HUES64 (cell line): Measurements from ENCODE around the gene RPL10A.

Source experiments
- H3K27ac ChIP-seq: 2 replicates; pipeline ENCODE4 v1.7.0; 2013; ENCODE audit warnings: low read depth, low read length, inconsistent platforms
- H3K27me3 ChIP-seq: 2 replicates; pipeline ENCODE4 v1.6.1; 2013; ENCODE audit warnings: mild to moderate bottlenecking, low read length; ENCODE audit not compliant: insufficient read depth
- H3K36me3 ChIP-seq: 2 replicates; pipeline ENCODE4 v1.6.1; 2013; ENCODE audit warnings: mild to moderate bottlenecking, low read length; ENCODE audit not compliant: insufficient read depth
- H3K4me1 ChIP-seq: 2 replicates; pipeline ENCODE4 v1.6.1; 2013; ENCODE audit warnings: mild to moderate bottlenecking, low read length, moderate library complexity; ENCODE audit not compliant: insufficient read depth
- H3K4me3 ChIP-seq: 2 replicates; pipeline ENCODE4 v1.5.1; 2013; ENCODE audit warnings: mild to moderate bottlenecking, low read length, moderate library complexity
- H3K9ac ChIP-seq: 2 replicates; pipeline ENCODE4 v1.6.1; 2013; ENCODE audit warnings: mild to moderate bottlenecking, low read depth, low read length
- H3K9me3 ChIP-seq: 2 replicates; pipeline ENCODE4 v1.6.1; 2013; ENCODE audit warnings: low read depth, low read length; ENCODE audit not compliant: insufficient read depth
- WGBS: fragments of 150-250, 120-280 bp; methylation state at CpG from one replicate; pipeline ENCODE4 v1.1.7; 2013; ENCODE audit warnings: missing lambda C conversion rate; 5-methylcytosine and 5-hydroxymethylcytosine counted together

RPL10A gene

GRCh38 chr6:35476004-35476403 lies 7.8 kb downstream of the RPL10A start:
- Histone ChIP-seq H3K36me3 (peaks cover 52% of the 10 kb centered on the region), H3K9me3 (no peaks in the 10 kb centered on the region), H3K27ac (no peak overlapping the region), H3K9ac (no peak overlapping the region), H3K4me1 (peaks cover 3% of the 10 kb centered on the region; the same call in 1 of the 2 replicates), H3K4me3 (no peak overlapping the region), H3K27me3 (no peaks in the 10 kb centered on the region)
- 91% methylated on average over 14 of the region's 14 CpGs for WGBS

GRCh38 chr6:35477028-35477427 lies 8.8 kb downstream of the RPL10A start:
- no peak overlapping the region for H3K4me3 ChIP-seq
- no peaks in the 10 kb centered on the region for H3K4me1 ChIP-seq
- 84% methylated on average over 8 of the region's 8 CpGs for WGBS
- no peaks in the 10 kb centered on the region for H3K9me3 ChIP-seq
- H3K9ac ChIP-seq, result no peak overlapping the region
- H3K27me3 ChIP-seq, result no peaks in the 10 kb centered on the region
- H3K27ac ChIP-seq, result no peak overlapping the region
- peaks cover 44% of the 10 kb centered on the region for H3K36me3 ChIP-seq

DNA sequence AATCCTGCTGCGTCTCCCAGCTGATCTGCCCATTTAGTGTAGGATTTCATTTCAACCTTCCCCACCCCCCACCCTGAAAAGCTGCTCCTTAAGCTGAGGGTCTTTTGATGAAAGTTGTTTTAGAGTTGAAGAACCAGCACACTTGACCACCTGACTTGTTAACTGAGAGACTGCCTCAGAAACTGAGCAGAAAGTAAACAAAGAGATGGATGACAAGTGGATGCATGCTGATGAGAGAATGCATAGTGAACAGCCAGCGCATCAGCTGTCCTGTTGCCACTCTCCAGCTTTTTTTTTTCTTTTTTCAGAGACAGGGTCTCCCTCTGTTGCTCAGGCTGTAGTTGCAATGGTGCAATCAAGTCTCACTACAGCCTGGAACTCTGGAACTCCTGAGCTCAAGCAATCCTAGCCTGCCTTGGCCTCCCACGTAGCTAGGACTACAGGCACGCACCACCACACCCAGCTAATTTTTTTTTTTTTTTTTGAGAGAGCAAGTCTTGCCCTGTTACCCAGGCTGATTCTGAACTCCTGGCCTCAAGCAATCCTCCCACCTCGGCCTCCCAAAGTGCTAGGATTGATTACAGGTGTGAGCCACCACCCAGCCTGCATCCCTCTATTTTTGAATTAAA lies 9.5 kb downstream of the RPL10A start:
- WGBS, result 89% methylated on average over 5 of the region's 5 CpGs
- no peaks in the 10 kb centered on the region for H3K9me3 ChIP-seq
- no peak overlapping the region for H3K27ac ChIP-seq
- H3K36me3 ChIP-seq, result peaks cover 43% of the 10 kb centered on the region
- no peaks in the 10 kb centered on the region for H3K4me1 ChIP-seq
- no peaks in the 10 kb centered on the region for H3K27me3 ChIP-seq
- H3K4me3 ChIP-seq, result no peak overlapping the region
- no peak overlapping the region for H3K9ac ChIP-seq

DNA sequence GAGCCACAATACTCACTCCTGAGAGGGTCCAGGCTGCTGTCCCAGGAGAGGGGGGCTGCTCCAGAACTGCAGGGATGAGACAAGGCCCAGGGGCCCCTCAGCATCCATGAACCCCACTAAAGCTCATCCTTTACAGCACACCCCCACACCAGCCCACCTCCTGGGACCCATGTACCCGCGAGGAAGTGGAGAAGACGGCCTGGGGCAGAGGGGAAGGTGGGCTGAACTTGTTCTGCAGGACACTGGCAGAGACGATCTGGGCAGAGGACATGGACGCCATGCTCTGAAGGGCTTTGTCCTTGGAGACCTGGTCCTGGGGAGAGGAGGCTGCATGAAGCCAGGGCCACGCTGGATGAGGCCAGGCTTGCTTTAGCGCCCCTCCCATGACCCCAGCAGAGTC lies 10.1 kb downstream of the RPL10A start:
- Histone ChIP-seq H3K4me1 (no peaks in the 10 kb centered on the region), H3K9me3 (no peaks in the 10 kb centered on the region), H3K4me3 (no peak overlapping the region), H3K9ac (no peak overlapping the region), H3K27me3 (no peaks in the 10 kb centered on the region), H3K27ac (no peak overlapping the region), H3K36me3 (peaks cover 44% of the 10 kb centered on the region)
- WGBS, result 90% methylated on average over 7 of the region's 7 CpGs

GRCh38 chr6:35480176-35480575 lies 12.0 kb downstream of the RPL10A start:
- Histone ChIP-seq H3K36me3 (peaks cover 42% of the 10 kb centered on the region), H3K27ac (no peak overlapping the region), H3K27me3 (no peaks in the 10 kb centered on the region), H3K9me3 (no peaks in the 10 kb centered on the region), H3K4me3 (no peak overlapping the region), H3K4me1 (peaks cover 7% of the 10 kb centered on the region), H3K9ac (no peak overlapping the region)
- WGBS, result 97% methylated on average over 12 of the region's 12 CpGs

DNA sequence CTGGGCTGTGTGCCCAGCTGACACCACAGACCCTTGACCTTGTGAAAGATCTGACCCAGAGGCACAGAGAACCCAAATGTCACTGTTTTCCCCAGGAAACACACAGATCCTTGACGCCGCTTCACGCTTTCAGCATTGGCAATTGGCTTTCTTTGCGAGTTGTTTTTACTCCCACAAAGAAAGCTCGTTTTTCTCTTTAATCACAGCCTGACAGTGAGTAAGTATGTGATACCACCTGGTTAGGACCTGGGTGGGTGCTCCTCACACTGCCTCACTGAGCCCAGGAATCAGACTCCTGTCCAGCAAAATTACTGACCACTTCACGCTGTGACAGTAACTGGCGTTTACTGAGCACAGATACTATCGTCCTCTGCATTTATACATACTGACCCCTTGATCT lies 13.0 kb downstream of the RPL10A start:
- 89% methylated on average over 8 of the region's 8 CpGs for WGBS
- Histone ChIP-seq H3K4me1 (peaks cover 17% of the 10 kb centered on the region), H3K36me3 (peaks cover 37% of the 10 kb centered on the region), H3K27ac (no peak overlapping the region), H3K9ac (no peak overlapping the region), H3K27me3 (no peaks in the 10 kb centered on the region), H3K9me3 (no peaks in the 10 kb centered on the region), H3K4me3 (no peak overlapping the region)

GRCh38 chr6:35483062-35483461 lies 14.9 kb downstream of the RPL10A start:
- Histone ChIP-seq H3K27me3 (no peaks in the 10 kb centered on the region), H3K9ac (no peak overlapping the region), H3K4me1 (peaks cover 34% of the 10 kb centered on the region), H3K4me3 (no peak overlapping the region), H3K36me3 (peaks cover 33% of the 10 kb centered on the region), H3K27ac (no peak overlapping the region), H3K9me3 (no peaks in the 10 kb centered on the region)
- 95% methylated on average over 4 of the region's 4 CpGs for WGBS

DNA sequence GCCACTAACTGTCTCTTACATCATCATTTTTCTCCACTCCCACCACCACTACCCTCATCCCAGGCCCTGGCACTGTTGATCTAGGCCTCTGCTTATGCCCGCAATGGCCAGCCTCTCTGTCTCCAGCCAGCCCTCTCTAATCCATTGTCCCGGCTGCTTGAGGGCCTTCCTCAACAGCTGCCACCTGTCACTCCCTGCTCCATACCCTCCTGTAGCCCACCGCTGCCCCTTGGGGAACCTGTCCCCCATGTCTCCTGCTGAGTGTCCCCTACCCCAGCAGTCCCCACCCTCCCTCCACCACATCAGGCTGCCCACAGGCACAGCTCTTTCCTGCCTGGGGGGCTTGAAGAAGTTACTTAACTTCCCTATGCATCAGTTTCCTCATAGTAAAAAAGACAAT lies 15.3 kb downstream of the RPL10A start:
- Histone ChIP-seq H3K27me3 (no peaks in the 10 kb centered on the region), H3K36me3 (peaks cover 28% of the 10 kb centered on the region), H3K4me1 (peaks cover 37% of the 10 kb centered on the region), H3K27ac (no peak overlapping the region), H3K9ac (no peak overlapping the region), H3K9me3 (no peaks in the 10 kb centered on the region), H3K4me3 (no peak overlapping the region)
- 93% methylated on average over 3 of the region's 3 CpGs for WGBS

- Histone ChIP-seq H3K36me3 (peaks cover 26% of the 10 kb centered on the region), H3K4me1 (peaks cover 37% of the 10 kb centered on the region), H3K27ac (peak overlapping the region; percentile 94), H3K4me3 (no peak overlapping the region), H3K9me3 (no peaks in the 10 kb centered on the region), H3K27me3 (no peaks in the 10 kb centered on the region), H3K9ac (no peak overlapping the region)
- WGBS, result 89% methylated on average over 13 of the region's 13 CpGs
Observed at GRCh38 chr6:35483893-35484645, 15.9 kb downstream of the RPL10A start.

- Histone ChIP-seq H3K9me3 (no peaks in the 10 kb centered on the region), H3K9ac (peak overlapping the region; percentile 82), H3K27me3 (no peaks in the 10 kb centered on the region), H3K36me3 (peaks cover 21% of the 10 kb centered on the region), H3K4me1 (peaks cover 41% of the 10 kb centered on the region), H3K27ac (peak overlapping the region; percentile 94), H3K4me3 (peak overlapping the region; percentile 37)
- WGBS, result 81% methylated on average over 7 of the region's 7 CpGs
Observed at GRCh38 chr6:35484921-35485392, 16.8 kb downstream of the RPL10A start.

- peaks cover 43% of the 10 kb centered on the region for H3K4me1 ChIP-seq
- H3K4me3 ChIP-seq, result peak overlapping the region; percentile 37
- H3K27me3 ChIP-seq, result no peaks in the 10 kb centered on the region
- peak overlapping the region; percentile 94 for H3K27ac ChIP-seq
- peak overlapping the region; percentile 82 for H3K9ac ChIP-seq
- 32% methylated on average over 11 of the region's 11 CpGs for WGBS
- no peaks in the 10 kb centered on the region for H3K9me3 ChIP-seq
- H3K36me3 ChIP-seq, result peaks cover 21% of the 10 kb centered on the region
Observed at GRCh38 chr6:35485402-35485877, 17.2 kb downstream of the RPL10A start.
